GM12865 (cell line): ENCODE measurements around the gene RBM23.

Experiments used
- DNase-seq: peaks from one replicate; pipeline ENCODE4 v3.0.0; 2010; ENCODE audit warnings: low read depth
- H3K4me3 ChIP-seq: 2 replicates; pipeline ENCODE4 v1.5.1; 2011; ENCODE audit warnings: mild to moderate bottlenecking, low read depth, low read length, control low read depth
- CTCF ChIP-seq: IDR thresholded peaks from 2 replicates; pipeline ENCODE4 v1.5.1; 2011; ENCODE audit warnings: low read length, control low read depth, low read depth, inconsistent platforms; ENCODE audit not compliant: insufficient read depth; ENCODE audit errors: missing control alignments

The RBM23 gene

GRCh38 chr14:22882529-22883172 is 36.3 kb downstream of the RBM23 start:
- no peak for TF ChIP-seq CTCF
- no peak overlapping the region for H3K4me3 ChIP-seq
- no peak for DNase-seq

- DNase-seq = no peak
- H3K4me3 ChIP-seq = no peak overlapping the region
- no peak for TF ChIP-seq CTCF
Observed at GRCh38 chr14:22882064-22882463, 36.9 kb downstream of the RBM23 start.

- no peak for DNase-seq
- H3K4me3 ChIP-seq = no peak overlapping the region
- TF ChIP-seq CTCF = no peak
Observed at GRCh38 chr14:22878271-22879246, 40.4 kb downstream of the RBM23 start.

- no peak for DNase-seq
- no peak overlapping the region for H3K4me3 ChIP-seq
- TF ChIP-seq CTCF = no peak
Observed at GRCh38 chr14:22877000-22877501, 41.9 kb downstream of the RBM23 start.

- no peak for TF ChIP-seq CTCF
- no peak overlapping the region for H3K4me3 ChIP-seq
- DNase-seq = no peak
Observed at GRCh38 chr14:22875748-22876319, 43.1 kb downstream of the RBM23 start.

GRCh38 chr14:22875003-22875747 is 43.8 kb downstream of the RBM23 start:
- H3K4me3 ChIP-seq = no peak overlapping the region
- TF ChIP-seq CTCF = no peak
- no peak for DNase-seq
